Panc1 (cell line): ENCODE results near the gene PRRT3. TPM values are rescaled to one million over a fixed set of nuclear protein-coding genes. Genes with fewer than 3 reads are reported as not detected.

Experiments
- ATAC-seq: fragments of 200-7000 bp; cut with Tn5 transposase; 2 replicates; pipeline ENCODE4 v1.9.1; 2020; ENCODE audit warnings: mild to moderate bottlenecking, moderate library complexity
- BruUV-seq: library from RNA; stranded (reverse); fragments of 400-500 nt; replicated peaks from 2 replicates; lab custom pipeline; 2021; lab: Mats Ljungman, UMichigan
- CTCF ChIA-PET: fragments of 300-600 bp; sonication (Branson Sonifier 250); formaldehyde crosslinking; loops from one replicate; lab custom pipeline; 2022; ENCODE audit warnings: antibody characterized with exemption; lab: Charles Lee
- POLR2A ChIA-PET: fragments of 300-600 bp; sonication (Branson Sonifier 250); formaldehyde crosslinking; loops from one replicate; lab custom pipeline; 2022; ENCODE audit warnings: antibody characterized with exemption; lab: Charles Lee
- DNase-seq: peaks from one replicate; pipeline ENCODE4 v3.0.0-alpha.2; 2010; ENCODE audit warnings: low read depth, low spot score
- H3K27ac ChIP-seq: 2 replicates; pipeline ENCODE4 v1.5.1; 2011; ENCODE audit warnings: mild to moderate bottlenecking, low read length, inconsistent platforms
- H3K27me3 ChIP-seq: fragments of 200-500 bp; sonication (Bioruptor generic); 2 replicates; pipeline ENCODE4 v1.6.0; 2014; ENCODE audit warnings: low read length, inconsistent platforms; ENCODE audit not compliant: control insufficient read depth, insufficient read depth
- H3K36me3 ChIP-seq: fragments of 200-500 bp; sonication (Bioruptor generic); 2 replicates; pipeline ENCODE4 v1.5.1; 2014; ENCODE audit warnings: inconsistent platforms, mild to moderate bottlenecking, low read length, moderate library complexity; ENCODE audit not compliant: control insufficient read depth, insufficient read depth
- H3K4me1 ChIP-seq: 2 replicates; pipeline ENCODE4 v1.5.1; 2011; ENCODE audit warnings: inconsistent platforms, mild to moderate bottlenecking, low read length, moderate library complexity; ENCODE audit not compliant: control insufficient read depth, insufficient read depth
- H3K4me3 ChIP-seq, 2 experiments: 2 replicates each; pipeline ENCODE4 v1.5.1; 2011 to 2012; ENCODE audit warnings: low read depth in 2 of 2, low read length in 2 of 2, mild to moderate bottlenecking in 2 of 2, inconsistent platforms in 1 of 2, moderate library complexity in 1 of 2
- H3K9me3 ChIP-seq: fragments of 200-500 bp; sonication (Bioruptor generic); 2 replicates; pipeline ENCODE4 v1.5.1; 2014; ENCODE audit warnings: low read depth, mild to moderate bottlenecking, inconsistent platforms, low read length, moderate library complexity; ENCODE audit not compliant: control insufficient read depth, insufficient read depth
- CTCF ChIP-seq: fragments of 450-650 bp; IDR thresholded peaks from 2 replicates; pipeline ENCODE4 v1.5.1; 2017; ENCODE audit warnings: mild to moderate bottlenecking
- POLR2AphosphoS5 ChIP-seq: IDR thresholded peaks from 2 replicates; pipeline ENCODE4 v1.6.1; 2012; ENCODE audit warnings: mild to moderate bottlenecking, low read depth, low read length, moderate library complexity
- REST ChIP-seq, 2 experiments: IDR thresholded peaks; 2 replicates each; pipeline ENCODE4 v1.6.1; 2011 to 2012; ENCODE audit warnings: low read depth in 2 of 2, control low read depth in 1 of 2, low read length in 1 of 2, mild to moderate bottlenecking in 1 of 2, moderate library complexity in 1 of 2; ENCODE audit not compliant: insufficient read depth in 1 of 2
- SIN3A ChIP-seq: IDR thresholded peaks from 2 replicates; pipeline ENCODE4 v1.6.1; 2012; ENCODE audit warnings: low read depth, mild to moderate bottlenecking, low read length, moderate library complexity, borderline replicate concordance; ENCODE audit not compliant: insufficient read depth
- TCF7L2 ChIP-seq: IDR thresholded peaks from 2 replicates; pipeline ENCODE4 v1.6.1; 2011; ENCODE audit warnings: mild to moderate bottlenecking, low read depth, low read length, inconsistent platforms
- in situ Hi-C: cut with HindIII; loops from 2 replicates; pipeline ENCODE4 v1.10.0; 2016; ENCODE audit warnings: low sequenced_read_pairs, low pct_unique_long_range_greater_than_20kb
- intact Hi-C: fragments of 100-400 bp; cut with micrococcal nuclease; formaldehyde crosslinking; loops from one replicate; pipeline ENCODE4 v1.10.0; 2022; ENCODE audit not compliant: unreplicated experiment
- total RNA-seq: library from RNA; stranded (reverse); gene quantifications from one replicate; pipeline ENCODE4 v1.2.1, GENCODE V29; 2021; ENCODE audit not compliant: unreplicated experiment

The PRRT3 gene
- total RNA-seq, 1 experiment from 2014 or later: 1.1 TPM

- CTCF ChIA-PET: no interaction called here
Observed at GRCh38 chr3:9980251-9980650, 28.0 kb upstream of the PRRT3 start.

GRCh38 chr3:9978710-9979305, 26.6 kb upstream of the PRRT3 start:
- no peak for ATAC-seq
- Histone ChIP-seq H3K4me3 (no peak overlapping the region), H3K27me3 (no peaks in the 10 kb centered on the region), H3K9me3 (no peaks in the 10 kb centered on the region), H3K4me1 (peaks cover 14% of the 10 kb centered on the region), H3K36me3 (no peaks in the 10 kb centered on the region; the same call in 1 of the 2 replicates), H3K27ac (no peak overlapping the region)
- intact Hi-C loops: no loop called here
- no peak for DNase-seq
- no TSS peak for BruUV-seq
- TF ChIP-seq CTCF (no peak), TCF7L2 (no peak), SIN3A (no peak), REST (IDR thresholded peaks at IDR 0.05; ENCODE audit: insufficient read depth in 1 of 2, low read depth in 2 of 2, low read length in 1 of 2) (no peak), POLR2AphosphoS5 (no peak)
- ChIA-PET CTCF (no interaction called here), POLR2A (no interaction called here)
- in situ Hi-C loops: no loop called here

More at GRCh38 chr3:9980251-9980650, 28.0 kb upstream of the PRRT3 start:
- in situ Hi-C loops (no loop called here), intact Hi-C loops (no loop called here)
- POLR2A ChIA-PET: no interaction called here
- no peak overlapping the region for H3K4me3 ChIP-seq
- H3K4me1 ChIP-seq: peaks cover 16% of the 10 kb centered on the region
- TF ChIP-seq CTCF: no peak
- no peak for TF ChIP-seq SIN3A
- no peak for TF ChIP-seq TCF7L2
- no peak for TF ChIP-seq POLR2AphosphoS5
- TF ChIP-seq REST (IDR thresholded peaks at IDR 0.05; ENCODE audit: insufficient read depth in 1 of 2, low read depth in 2 of 2, low read length in 1 of 2): no peak
- no peak for DNase-seq
- no peak for ATAC-seq
- H3K9me3 ChIP-seq: no peaks in the 10 kb centered on the region
- no peaks in the 10 kb centered on the region for H3K27me3 ChIP-seq
- H3K36me3 ChIP-seq: no peaks in the 10 kb centered on the region
- no TSS peak for BruUV-seq
- H3K27ac ChIP-seq: no peak overlapping the region
